HG02870 (cell line): ENCODE measurements around the gene TSPO.

ENCODE experiments used
- ATAC-seq: cut with Tn5 transposase; IDR thresholded peaks from one replicate; pipeline ENCODE4 v1.9.1; 2021; ENCODE audit warnings: mild to moderate bottlenecking, moderate library complexity; ENCODE audit not compliant: unreplicated experiment

TSPO gene

GRCh38 chr22:43157874-43158546 is 6.7 kb downstream of the TSPO start:
- no peak for ATAC-seq

- ATAC-seq = no peak
Observed at GRCh38 chr22:43158778-43159483, 7.6 kb downstream of the TSPO start.

- ATAC-seq = no peak
Observed at GRCh38 chr22:43159484-43160178, 8.3 kb downstream of the TSPO start.

GRCh38 chr22:43160497-43161126 is 9.3 kb downstream of the TSPO start:
- no peak for ATAC-seq

GRCh38 chr22:43162412-43163150 is 11.2 kb downstream of the TSPO start:
- ATAC-seq = no peak

- ATAC-seq = no peak
Observed at GRCh38 chr22:43163241-43163795, 12.0 kb downstream of the TSPO start.

GRCh38 chr22:43164636-43165035 is 13.3 kb downstream of the TSPO start:
- ATAC-seq = no peak

GRCh38 chr22:43166132-43166930 is 15.0 kb downstream of the TSPO start:
- ATAC-seq = no peak

- ATAC-seq = no peak
Observed at GRCh38 chr22:43167001-43167589, 15.7 kb downstream of the TSPO start.

- no peak for ATAC-seq
Observed at GRCh38 chr22:43168471-43169309, 17.3 kb downstream of the TSPO start.

- no peak for ATAC-seq
Observed at GRCh38 chr22:43169310-43170130, 18.2 kb downstream of the TSPO start.

- ATAC-seq = no peak
Observed at GRCh38 chr22:43170131-43170480, 18.7 kb downstream of the TSPO start.

GRCh38 chr22:43171019-43171491 is 19.7 kb downstream of the TSPO start:
- no peak for ATAC-seq

- ATAC-seq = no peak
Observed at GRCh38 chr22:43171607-43172006, 20.2 kb downstream of the TSPO start.

- ATAC-seq = no peak
Observed at GRCh38 chr22:43172191-43172590, 20.8 kb downstream of the TSPO start.

- no peak for ATAC-seq
Observed at GRCh38 chr22:43173566-43173965, 22.2 kb downstream of the TSPO start.

- no peak for ATAC-seq
Observed at GRCh38 chr22:43173976-43174720, 22.8 kb downstream of the TSPO start.
